Lower leg skin (tissue), 4 donors: ENCODE measurements around the gene POGK. TPM values are rescaled to one million over a fixed set of nuclear protein-coding genes. Genes with fewer than 3 reads are reported as not detected.

Source experiments
- DNase-seq, 2 donors: peaks; one replicate each; pipeline ENCODE4 v3.0.0-alpha.2; 2019; ENCODE audit warnings: low spot score in 2 of 2
- H3K4me3 ChIP-seq: fragments of 200-600 bp; sonication (generic); 2 replicates; pipeline ENCODE4 v1.5.1; 2017; ENCODE audit warnings: mild to moderate bottlenecking, low read depth; ENCODE audit not compliant: poor library complexity, severe bottlenecking
- POLR2A ChIP-seq, 2 donors: fragments of 450-650 bp; IDR thresholded peaks; one replicate each; pipeline ENCODE4 v1.6.1; 2016 to 2017; ENCODE audit warnings: antibody characterized with exemption in 2 of 2, mild to moderate bottlenecking in 1 of 2, moderate library complexity in 1 of 2
- WGBS, 2 donors: methylation state at CpG; one replicate each; pipeline ENCODE4 v1.1.5; 2018; 5-methylcytosine and 5-hydroxymethylcytosine counted together
- intact Hi-C: fragments of 100-400 bp; cut with DNase I; formaldehyde crosslinking; loops from one replicate; pipeline ENCODE4 v1.15.0; 2023; ENCODE audit warnings: low total_unique reads
- total RNA-seq, 4 donors: library from RNA; depleted of rRNA; stranded (reverse); fragments of >200 nt; gene quantifications; one replicate each; pipeline ENCODE4 v1.1.0, GENCODE V29; 2016
- TF ChIP-seq, protein P1 (sequence below), 3 donors: fragments of 450-650 bp; IDR thresholded peaks; one replicate each; pipeline ENCODE4 v1.5.1; 2016; ENCODE audit warnings: antibody characterized with exemption in 3 of 3, mild to moderate bottlenecking in 3 of 3, moderate library complexity in 2 of 3

Gene POGK
- total RNA-seq, 4 donors from 2014 or later, result 30.6 to 43.1 (median 34.0) TPM

GRCh38 chr1:166902279-166902678, 63.0 kb downstream of the POGK start:
- TF ChIP-seq POLR2A (IDR thresholded peaks at IDR 0.05), result no peak
- TF ChIP-seq, protein P1, sequence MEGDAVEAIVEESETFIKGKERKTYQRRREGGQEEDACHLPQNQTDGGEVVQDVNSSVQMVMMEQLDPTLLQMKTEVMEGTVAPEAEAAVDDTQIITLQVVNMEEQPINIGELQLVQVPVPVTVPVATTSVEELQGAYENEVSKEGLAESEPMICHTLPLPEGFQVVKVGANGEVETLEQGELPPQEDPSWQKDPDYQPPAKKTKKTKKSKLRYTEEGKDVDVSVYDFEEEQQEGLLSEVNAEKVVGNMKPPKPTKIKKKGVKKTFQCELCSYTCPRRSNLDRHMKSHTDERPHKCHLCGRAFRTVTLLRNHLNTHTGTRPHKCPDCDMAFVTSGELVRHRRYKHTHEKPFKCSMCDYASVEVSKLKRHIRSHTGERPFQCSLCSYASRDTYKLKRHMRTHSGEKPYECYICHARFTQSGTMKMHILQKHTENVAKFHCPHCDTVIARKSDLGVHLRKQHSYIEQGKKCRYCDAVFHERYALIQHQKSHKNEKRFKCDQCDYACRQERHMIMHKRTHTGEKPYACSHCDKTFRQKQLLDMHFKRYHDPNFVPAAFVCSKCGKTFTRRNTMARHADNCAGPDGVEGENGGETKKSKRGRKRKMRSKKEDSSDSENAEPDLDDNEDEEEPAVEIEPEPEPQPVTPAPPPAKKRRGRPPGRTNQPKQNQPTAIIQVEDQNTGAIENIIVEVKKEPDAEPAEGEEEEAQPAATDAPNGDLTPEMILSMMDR (IDR thresholded peaks at IDR 0.05), result no peak
- DNase-seq, result no peak
- WGBS, 2 donors, result 63 to 93% methylated on average over 1 of the region's 1 CpG
- intact Hi-C loops, result no loop called here
- H3K4me3 ChIP-seq, result no peak overlapping the region

DNA sequence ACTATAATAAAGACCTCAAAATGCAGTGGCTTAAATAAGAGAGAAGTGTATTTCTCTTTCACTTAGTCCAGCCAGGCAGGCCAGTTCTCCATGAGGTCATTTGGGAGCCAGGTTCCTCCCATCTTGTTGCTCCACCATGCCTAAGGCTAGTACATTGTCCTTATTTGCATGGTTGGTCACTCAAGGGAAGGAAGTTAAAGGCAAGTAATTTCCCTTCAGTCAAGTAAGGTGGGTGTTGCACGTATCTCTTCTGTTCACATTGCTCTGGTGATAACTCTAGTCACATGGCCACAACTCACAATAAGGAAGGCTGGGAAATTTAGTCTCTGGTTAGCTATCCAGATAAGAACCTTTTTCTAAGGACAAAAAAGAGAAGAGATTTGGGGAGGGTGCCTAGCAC, 64.0 kb downstream of the POGK start:
- no peak for DNase-seq
- H3K4me3 ChIP-seq, result no peak overlapping the region
- TF ChIP-seq POLR2A (IDR thresholded peaks at IDR 0.05), result no peak
- 63 to 73% methylated on average over 1 of the region's 1 CpG for WGBS, 2 donors
- intact Hi-C loops, result no loop called here

- WGBS, 2 donors, result 46 to 58% methylated on average over 2 of the region's 2 CpGs
These were observed 65.9 kb downstream of the POGK start for GRCh38 chr1:166905136-166905535.

GRCh38 chr1:166905900-166906299, 66.6 kb downstream of the POGK start:
- 44 to 56% methylated on average over 3 of the region's 3 CpGs for WGBS, 2 donors
- intact Hi-C loops, result no loop called here

More at GRCh38 chr1:166905136-166905535, 65.9 kb downstream of the POGK start:
- DNase-seq, result no peak
- no peak overlapping the region for H3K4me3 ChIP-seq
- intact Hi-C loops, result no loop called here
- TF ChIP-seq POLR2A (IDR thresholded peaks at IDR 0.05), result no peak
- TF ChIP-seq, protein P1 (IDR thresholded peaks at IDR 0.05), result no peak

More at GRCh38 chr1:166905900-166906299, 66.6 kb downstream of the POGK start:
- TF ChIP-seq, protein P1 (IDR thresholded peaks at IDR 0.05), result no peak
- TF ChIP-seq POLR2A (IDR thresholded peaks at IDR 0.05), result no peak
- H3K4me3 ChIP-seq, result no peak overlapping the region
- no peak for DNase-seq

Other genes with a start within 250 kb of the POGK start
- 10 to 100 TPM in 3 of 4 donors, 1 to 10 TPM in 1; 9.5 to 18.2 (median 15.1) TPM for gene TADA1, start 36.8 kb downstream of the POGK start, total RNA-seq
- gene ILDR2, start 136.1 kb downstream of the POGK start, total RNA-seq, result under 1 TPM in 3 of 4 donors, not detected in 1; 0.29 to 0.46 (median 0.42) TPM
- gene MAEL, start 149.8 kb downstream of the POGK start, total RNA-seq, result 1 to 10 TPM in 1 of 4 donors, under 1 TPM in 2, not detected in 1; 0.10 to 3.6 (median 0.25) TPM